PC-3 (cell line): ENCODE results near the gene VAPA. TPM values are rescaled to one million over a fixed set of nuclear protein-coding genes. Genes with fewer than 3 reads are reported as not detected.
"Not testable (repeated sequence)": the region's sequence is repeated elsewhere in the genome, so short reads cannot be mapped to it uniquely, and the experiment has no call there.

Experiments
- ATAC-seq: fragments of 200-7000 bp; cut with Tn5 transposase; 2 replicates; pipeline ENCODE4 v1.9.1; 2020; ENCODE audit warnings: mild to moderate bottlenecking, moderate library complexity
- BruUV-seq: library from RNA; stranded (reverse); fragments of 400-500 nt; replicated peaks from 2 replicates; lab custom pipeline; 2021; lab: Mats Ljungman, UMichigan
- CTCF ChIA-PET: fragments of 300-600 bp; sonication (Branson Sonifier 250); formaldehyde crosslinking; loops from one replicate; lab custom pipeline; 2022; ENCODE audit warnings: antibody characterized with exemption; lab: Charles Lee
- POLR2A ChIA-PET: fragments of 300-600 bp; sonication (Branson Sonifier 250); formaldehyde crosslinking; loops from one replicate; lab custom pipeline; 2022; ENCODE audit warnings: antibody characterized with exemption; ENCODE audit not compliant: unreplicated experiment; lab: Charles Lee
- DNase-seq: peaks from one replicate; pipeline ENCODE4 v3.0.0-alpha.2; 2015
- H2AFZ ChIP-seq: fragments of 300-600 bp; sonication (generic); 2 replicates; pipeline ENCODE4 v1.6.0; 2016; ENCODE audit warnings: antibody characterized with exemption, low read length
- H3F3A ChIP-seq: fragments of 300-600 bp; sonication (generic); one replicate; pipeline ENCODE4 v1.6.0; 2017; ENCODE audit warnings: antibody characterized with exemption, low read length, control low read depth, mild to moderate bottlenecking; ENCODE audit not compliant: unreplicated experiment
- H3K27ac ChIP-seq: fragments of 300-600 bp; sonication (generic); 2 replicates; pipeline ENCODE4 v1.5.1; 2016; ENCODE audit warnings: mild to moderate bottlenecking, low read length
- H3K27me3 ChIP-seq: fragments of 300-600 bp; sonication (generic); 2 replicates; pipeline ENCODE4 v1.6.1; 2016; ENCODE audit warnings: low read length, mixed read lengths
- H3K36me3 ChIP-seq: fragments of 300-600 bp; sonication (generic); 2 replicates; pipeline ENCODE4 v1.6.1; 2016; ENCODE audit warnings: low read depth, mixed run types, low read length, mixed read lengths
- H3K4me1 ChIP-seq: fragments of 300-600 bp; sonication (generic); 2 replicates; pipeline ENCODE4 v1.5.1; 2016; ENCODE audit warnings: low read length; ENCODE audit not compliant: insufficient read depth
- H3K4me2 ChIP-seq: fragments of 300-600 bp; sonication (generic); 2 replicates; pipeline ENCODE4 v1.6.0; 2016; ENCODE audit warnings: low read length
- H3K4me3 ChIP-seq: fragments of 300-600 bp; sonication (generic); 2 replicates; pipeline ENCODE4 v1.5.1; 2016; ENCODE audit warnings: mild to moderate bottlenecking, low read length, mixed read lengths
- H3K79me2 ChIP-seq: fragments of 300-600 bp; sonication (generic); 2 replicates; pipeline ENCODE4 v1.6.1; 2017; ENCODE audit warnings: low read length, mixed read lengths
- H3K9ac ChIP-seq: fragments of 300-600 bp; sonication (generic); 2 replicates; pipeline ENCODE4 v1.6.0; 2016; ENCODE audit warnings: mild to moderate bottlenecking, low read length
- H3K9me2 ChIP-seq: fragments of 300-600 bp; sonication (generic); replicated peaks from 2 replicates; pipeline ENCODE4 v1.6.1; 2016; ENCODE audit warnings: mixed run types, low read length, mixed read lengths
- H3K9me3 ChIP-seq: fragments of 300-600 bp; sonication (generic); 2 replicates; pipeline ENCODE4 v1.6.1; 2016; ENCODE audit warnings: low read length, mixed read lengths
- H4K20me1 ChIP-seq: fragments of 300-600 bp; sonication (generic); 2 replicates; pipeline ENCODE4 v1.6.1; 2016; ENCODE audit warnings: low read length, mixed read lengths
- CTCF ChIP-seq: fragments of 300-600 bp; sonication (generic); conservative IDR thresholded peaks from 2 replicates; pipeline ENCODE4 v1.5.1; 2017; ENCODE audit warnings: antibody characterized with exemption, low read depth, mild to moderate bottlenecking, low read length
- EZH2 ChIP-seq: fragments of 300-600 bp; sonication (generic); IDR thresholded peaks from one replicate; pipeline ENCODE4 v1.6.1; 2017; ENCODE audit warnings: antibody characterized with exemption, mild to moderate bottlenecking, low read length; ENCODE audit not compliant: unreplicated experiment
- EZH2phosphoT487 ChIP-seq: fragments of 300-600 bp; sonication (generic); IDR thresholded peaks from 2 replicates; pipeline ENCODE4 v1.6.1; 2018; ENCODE audit warnings: mild to moderate bottlenecking, antibody characterized with exemption, low read length, borderline replicate concordance
- intact Hi-C: fragments of 100-400 bp; cut with micrococcal nuclease; formaldehyde crosslinking; loops from 2 replicates; pipeline ENCODE4 v1.9.0; 2023
- total RNA-seq: library from RNA; depleted of rRNA; stranded (reverse); fragments of >200 nt; gene quantifications from 2 replicates; pipeline ENCODE4 v1.2.3, GENCODE V29; 2014

Gene VAPA
- total RNA-seq, 1 experiment from 2014 or later: 281 TPM

DNA sequence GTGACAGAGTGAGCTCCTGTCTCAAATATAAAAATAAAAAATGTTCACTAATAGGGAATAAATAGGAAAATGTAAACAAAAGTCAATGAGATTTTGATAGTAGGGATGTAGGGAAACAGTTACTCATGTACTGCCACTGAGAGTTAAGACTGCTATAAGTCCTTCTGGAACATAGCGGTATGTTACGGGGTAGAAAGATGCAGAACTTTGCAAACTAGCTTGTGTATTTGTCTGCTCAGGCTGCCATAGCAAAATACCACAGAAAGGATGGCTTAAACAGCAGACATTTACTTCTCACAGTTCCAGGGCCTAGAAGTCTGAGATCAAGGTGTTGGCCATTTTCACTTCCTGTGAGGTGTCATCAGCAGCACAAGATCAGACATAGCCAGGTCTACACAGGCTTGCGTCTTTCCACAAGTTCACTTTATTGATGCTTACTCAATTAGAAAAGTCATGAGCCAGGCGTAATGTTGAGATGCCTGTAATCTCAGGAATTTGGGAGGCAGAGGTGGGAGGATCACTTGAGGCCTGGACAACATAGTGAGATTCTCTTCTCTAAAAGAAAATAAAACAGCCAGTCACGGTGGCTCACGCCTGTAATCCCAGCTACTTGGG lies 19.3 kb upstream of the VAPA start:
- BruUV-seq: no TSS peak
- no peaks in the 10 kb centered on the region for H3K36me3 ChIP-seq
- no peak overlapping the region for H3K4me3 ChIP-seq
- H3K27me3 ChIP-seq: no peaks in the 10 kb centered on the region
- POLR2A ChIA-PET: no interaction called here
- CTCF ChIA-PET: no interaction called here
- TF ChIP-seq CTCF (no peak), EZH2 (no peak), EZH2phosphoT487 (no peak)
- no peaks in the 10 kb centered on the region for H4K20me1 ChIP-seq
- H3K4me2 ChIP-seq: no peak overlapping the region
- peaks cover 12% of the 10 kb centered on the region for H3K4me1 ChIP-seq
- no peak for DNase-seq
- H3K79me2 ChIP-seq: no peaks in the 10 kb centered on the region
- H3K9me3 ChIP-seq: no peaks in the 10 kb centered on the region
- H3F3A ChIP-seq: no peaks in the 10 kb centered on the region
- no peak overlapping the region for H3K9ac ChIP-seq
- H3K9me2 ChIP-seq: no peaks in the 10 kb centered on the region
- no peak overlapping the region for H2AFZ ChIP-seq
- H3K27ac ChIP-seq: no peak overlapping the region
- intact Hi-C loops: no loop called here
- ATAC-seq: no peak

GRCh38 chr18:9897129-9897528 lies 16.7 kb upstream of the VAPA start:
- DNase-seq (no peak), ATAC-seq (no peak)
- BruUV-seq: no TSS peak
- Histone ChIP-seq H3K79me2 (no peaks in the 10 kb centered on the region), H3K4me3 (no peak overlapping the region), H4K20me1 (no peaks in the 10 kb centered on the region), H3K4me1 (peaks cover 12% of the 10 kb centered on the region), H3K9me2 (no peaks in the 10 kb centered on the region), H3K4me2 (no peak overlapping the region), H3K27me3 (no peaks in the 10 kb centered on the region), H3F3A (no peaks in the 10 kb centered on the region), H2AFZ (no peak overlapping the region), H3K9ac (no peak overlapping the region), H3K27ac (no peak overlapping the region), H3K36me3 (no peaks in the 10 kb centered on the region), H3K9me3 (no peaks in the 10 kb centered on the region)
- TF ChIP-seq CTCF: no peak
- no peak for TF ChIP-seq EZH2phosphoT487
- TF ChIP-seq EZH2: no peak
- intact Hi-C loops: no loop called here
- ChIA-PET CTCF (no interaction called here), POLR2A (no interaction called here)

GRCh38 chr18:9897787-9898291 lies 16.0 kb upstream of the VAPA start:
- DNase-seq, CTCF ChIA-PET, ATAC-seq, H3K9me2 ChIP-seq, H2AFZ ChIP-seq, H3K4me3 ChIP-seq, H4K20me1 ChIP-seq, POLR2A ChIA-PET, intact Hi-C loops, H3K27me3 ChIP-seq, H3K9ac ChIP-seq, H3K27ac ChIP-seq, BruUV-seq, H3F3A ChIP-seq, H3K4me2 ChIP-seq, H3K79me2 ChIP-seq, H3K36me3 ChIP-seq, H3K9me3 ChIP-seq: not testable (repeated sequence)
- H3K4me1 ChIP-seq: peaks cover 12% of the 10 kb centered on the region
